Activated CD8-positive, alpha-beta memory T cell treated with anti-CD3 and anti-CD28 coated beads, Interleukin-2, amount 50 U/mL, for 24 hours (primary cell): Measurements from ENCODE around the gene FMNL3.

Experiments used
- DNase-seq: peaks from one replicate; pipeline ENCODE4 v3.0.0-alpha.2; 2020; ENCODE audit errors: extremely low read depth

FMNL3 gene

DNA sequence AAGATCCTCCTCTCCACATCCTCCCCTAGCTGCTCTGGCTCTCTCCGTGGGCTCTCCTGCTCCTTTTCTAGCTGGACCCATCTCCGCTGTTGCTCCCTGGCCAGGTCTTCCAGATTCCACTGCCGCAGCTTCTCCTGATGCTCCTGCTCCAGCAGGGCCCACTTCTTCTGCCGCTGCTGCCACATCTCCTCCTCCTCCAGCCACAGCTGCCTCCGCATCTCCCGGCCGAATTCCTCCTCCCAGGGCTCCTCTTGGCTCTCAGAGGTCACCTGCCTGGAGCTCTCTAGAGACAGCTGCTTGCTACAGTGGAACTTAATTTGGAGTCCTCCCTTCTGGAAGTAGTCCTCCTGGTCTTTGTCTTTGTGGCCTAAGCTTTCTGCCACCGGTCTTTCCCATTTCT is 107.2 kb downstream of the FMNL3 start:
- no peak for DNase-seq

GRCh38 chr12:49598527-49598926 is 108.7 kb downstream of the FMNL3 start:
- no peak for DNase-seq

DNA sequence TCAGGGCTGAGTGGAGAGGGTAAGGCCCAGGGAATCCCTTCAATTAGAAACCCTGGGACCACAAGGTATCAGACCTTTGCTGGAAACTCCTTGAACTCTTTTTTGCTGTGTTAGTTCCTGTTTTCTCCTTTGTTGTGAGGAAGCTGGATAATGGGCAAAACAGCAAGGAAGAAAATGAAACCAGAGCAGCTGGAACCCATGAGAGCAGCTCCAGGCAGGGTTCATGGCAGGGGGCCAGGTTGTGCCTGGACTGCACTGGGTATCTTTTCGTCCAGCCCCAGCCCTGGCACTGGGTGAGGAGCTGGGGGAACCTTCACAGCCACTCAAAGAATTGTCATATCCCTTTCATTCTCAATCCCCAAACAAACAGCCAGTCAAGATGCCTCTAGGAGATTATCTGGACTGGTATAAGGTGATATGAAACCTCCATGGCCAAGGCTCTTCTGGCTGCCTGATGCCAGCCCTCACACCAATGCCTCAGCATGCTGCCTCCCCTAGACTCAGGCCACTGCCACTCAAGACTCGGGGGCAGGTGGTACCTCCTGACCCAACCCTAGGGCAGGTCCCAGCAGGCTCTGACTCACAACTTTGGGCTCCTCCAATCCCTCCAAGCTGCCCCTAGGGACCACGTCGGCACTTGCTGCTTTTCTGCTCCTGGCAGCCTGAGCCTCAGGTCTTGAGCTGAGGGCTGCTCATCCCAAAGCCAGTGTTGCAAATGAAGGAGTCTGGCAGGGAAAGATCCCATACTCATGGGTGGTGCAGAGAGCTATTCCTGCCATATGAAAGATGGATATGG is 118.3 kb downstream of the FMNL3 start:
- no peak for DNase-seq

- DNase-seq, result no peak
Measured at GRCh38 chr12:49588281-49588680, 118.9 kb downstream of the FMNL3 start.

DNA sequence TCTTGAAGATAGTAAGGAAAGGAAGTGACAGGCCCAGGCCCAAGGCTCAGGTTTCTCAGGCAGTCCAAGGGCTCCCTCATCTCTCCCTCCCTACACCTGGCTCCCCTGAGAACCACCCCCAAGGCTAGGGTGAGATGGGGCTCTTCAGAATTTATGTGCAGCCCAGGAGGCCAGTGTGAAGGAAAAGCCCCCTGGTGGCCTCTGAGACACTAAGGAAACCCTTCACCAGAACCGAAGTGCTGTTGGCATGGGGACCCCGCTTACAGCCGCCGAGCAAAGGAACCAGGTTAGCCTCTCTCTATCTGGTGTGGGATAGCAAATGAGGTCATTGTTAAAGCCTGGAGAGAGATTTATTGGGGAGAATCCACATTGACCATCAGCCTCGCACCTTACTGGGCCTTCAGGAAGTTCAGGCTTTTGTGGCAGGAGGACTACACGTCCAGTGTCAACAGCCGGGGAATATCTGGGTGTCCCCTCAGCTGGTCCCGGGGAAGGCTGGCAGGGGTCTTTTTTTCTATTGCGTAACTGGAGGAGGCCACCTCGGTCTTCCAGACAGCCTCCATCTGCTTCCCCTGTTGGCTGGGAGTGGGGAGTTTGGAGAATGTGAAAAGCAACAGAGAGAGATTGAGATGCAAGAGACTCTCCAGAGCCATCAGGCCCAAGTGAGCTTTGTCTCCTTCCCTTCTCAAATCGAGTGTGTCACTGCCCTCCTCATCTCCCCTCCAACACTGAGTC is 119.9 kb downstream of the FMNL3 start:
- DNase-seq, result no peak
